ENCODE measurements around the gene GAL3ST1. TPM values are rescaled to one million over a fixed set of nuclear protein-coding genes. Genes with fewer than 3 reads are reported as not detected.

The GAL3ST1 gene
- polyA plus RNA-seq, 1 of the 3 experiments (the other 2 are of a cell fraction): not detected

- Histone ChIP-seq H3K9me2 (no peaks in the 10 kb centered on the region), H3K4me2 (no peak overlapping the region), H3K4me3 (ENCODE audit: low read depth in 2 of 2, low read length in 1 of 2) (no peak overlapping the region), H3K36me3 (replicated peaks in 1 of 2; ENCODE audit: control insufficient read depth in 1 of 2, insufficient read depth in 2 of 2, low read length in 1 of 2) (no peaks in the 10 kb centered on the region), H3K4me1 (ENCODE audit: control insufficient read depth in 1 of 2, insufficient read depth in 2 of 2, low read depth in 1 of 2, low read length in 1 of 2) (no peaks in the 10 kb centered on the region), H3K27ac (ENCODE audit: low read depth in 2 of 2, low read length in 1 of 2) (no peak overlapping the region), H3K9me3 (no peaks in the 10 kb centered on the region), H4K20me1 (ENCODE audit: insufficient read depth) (no peaks in the 10 kb centered on the region), H2AFZ (ENCODE audit: low read depth) (no peak overlapping the region), H3F3A (replicated peaks; ENCODE audit: insufficient read depth) (no peaks in the 10 kb centered on the region), H3K27me3 (ENCODE audit: insufficient read depth) (no peaks in the 10 kb centered on the region), H3K9ac (no peak overlapping the region), H3K79me2 (ENCODE audit: insufficient read depth) (no peaks in the 10 kb centered on the region)
- DNase-seq: no peak
- CTCF ChIA-PET: interaction anchor here (0.6 kb wide), 1 partner anchor 118 kb away, joined by 3 read pairs; no protein-coding TSS in a partner anchor
- POLR2A ChIA-PET: no interaction called here
- WGBS (ENCODE audit: low lambda C conversion rate): 51% methylated on average over 5 of the region's 5 CpGs
- TF ChIP-seq NRF1 (IDR thresholded peaks at IDR 0.05; ENCODE audit: low read depth, low read length): no peak
- no peak for TF ChIP-seq CHD2 (IDR thresholded peaks at IDR 0.05; ENCODE audit: low read length, partially characterized antibody)
Measured at GRCh38 chr22:30516731-30517130, 57.7 kb downstream of the GAL3ST1 start.

- Histone ChIP-seq H4K20me1 (ENCODE audit: insufficient read depth) (no peaks in the 10 kb centered on the region), H3K27ac (ENCODE audit: low read depth in 2 of 2, low read length in 1 of 2) (no peak overlapping the region), H3K9me3 (no peaks in the 10 kb centered on the region), H3K79me2 (ENCODE audit: insufficient read depth) (no peaks in the 10 kb centered on the region), H3K27me3 (ENCODE audit: insufficient read depth) (no peaks in the 10 kb centered on the region), H3K4me2 (no peak overlapping the region), H3K4me1 (ENCODE audit: control insufficient read depth in 1 of 2, insufficient read depth in 2 of 2, low read depth in 1 of 2, low read length in 1 of 2) (no peaks in the 10 kb centered on the region), H2AFZ (ENCODE audit: low read depth) (no peak overlapping the region), H3K9me2 (no peaks in the 10 kb centered on the region), H3K4me3 (ENCODE audit: low read depth in 2 of 2, low read length in 1 of 2) (no peak overlapping the region), H3K36me3 (replicated peaks in 1 of 2; ENCODE audit: control insufficient read depth in 1 of 2, insufficient read depth in 2 of 2, low read length in 1 of 2) (no peaks in the 10 kb centered on the region), H3F3A (replicated peaks; ENCODE audit: insufficient read depth) (no peaks in the 10 kb centered on the region), H3K9ac (no peak overlapping the region)
- TF ChIP-seq RXRA (IDR thresholded peaks at IDR 0.05; ENCODE audit: borderline replicate concordance, low read depth): no peak
- TF ChIP-seq EZH2phosphoT487 (IDR thresholded peaks at IDR 0.05; ENCODE audit: borderline replicate concordance, low read depth): no peak
- TF ChIP-seq FOXM1 (IDR thresholded peaks at IDR 0.05; ENCODE audit: low read depth): no peak
- TF ChIP-seq IRF3 (IDR thresholded peaks at IDR 0.05; ENCODE audit: low read depth, low read length): no peak
- no peak for TF ChIP-seq FOXJ3 (CRISPR knock-in tag; IDR thresholded peaks at IDR 0.05)
- TF ChIP-seq RCOR1 (IDR thresholded peaks at IDR 0.05; ENCODE audit: low read length): no peak
- ChIA-PET CTCF (interaction anchor here (0.6 kb wide), 1 partner anchor 118 kb away, joined by 3 read pairs; no protein-coding TSS in a partner anchor), POLR2A (no interaction called here)
- WGBS (ENCODE audit: low lambda C conversion rate): 65% methylated on average over 6 of the region's 6 CpGs
- no peak for DNase-seq
Measured at GRCh38 chr22:30516273-30516672, 58.2 kb downstream of the GAL3ST1 start.

- Histone ChIP-seq H3K9me3 (no peaks in the 10 kb centered on the region), H3K27me3 (ENCODE audit: insufficient read depth) (peaks cover 7% of the 10 kb centered on the region; the same call in 1 of the 2 replicates), H3K27ac (ENCODE audit: low read depth in 2 of 2, low read length in 1 of 2) (no peak overlapping the region), H3K36me3 (replicated peaks in 1 of 2; ENCODE audit: control insufficient read depth in 1 of 2, insufficient read depth in 2 of 2, low read length in 1 of 2) (no peaks in the 10 kb centered on the region), H3K9ac (no peak overlapping the region), H3F3A (replicated peaks; ENCODE audit: insufficient read depth) (no peaks in the 10 kb centered on the region), H3K4me1 (ENCODE audit: control insufficient read depth in 1 of 2, insufficient read depth in 2 of 2, low read depth in 1 of 2, low read length in 1 of 2) (no peaks in the 10 kb centered on the region), H3K4me3 (ENCODE audit: low read depth in 2 of 2, low read length in 1 of 2) (no peak overlapping the region), H4K20me1 (ENCODE audit: insufficient read depth) (no peaks in the 10 kb centered on the region), H3K9me2 (no peaks in the 10 kb centered on the region), H2AFZ (ENCODE audit: low read depth) (no peak overlapping the region), H3K79me2 (ENCODE audit: insufficient read depth) (no peaks in the 10 kb centered on the region), H3K4me2 (no peak overlapping the region)
- DNase-seq: no peak
- ChIA-PET CTCF (interaction anchor here (0.9 kb wide), 1 partner anchor 87 kb away, joined by 4 read pairs; no protein-coding TSS in a partner anchor), POLR2A (interaction anchor here (1.4 kb wide), 1 partner anchor 10 kb away, joined by 3 read pairs; no protein-coding TSS in a partner anchor)
- TF ChIP-seq RXRA (IDR thresholded peaks at IDR 0.05; ENCODE audit: borderline replicate concordance, low read depth) (no peak), ZBTB33 (IDR thresholded peaks at IDR 0.05; ENCODE audit: borderline replicate concordance, low read depth) (no peak), GATA2 (CRISPR knock-in tag; IDR thresholded peaks at IDR 0.05) (no peak), POLR2AphosphoS5 (IDR thresholded peaks at IDR 0.05; ENCODE audit: low read depth, low read length) (no peak)
- WGBS (ENCODE audit: low lambda C conversion rate): 65% methylated on average over 2 of the region's 4 CpGs
Measured at GRCh38 chr22:30514252-30514651, 60.2 kb downstream of the GAL3ST1 start.
